SK-N-SH (cell line): Measurements from ENCODE around the gene MAGI3. TPM values are rescaled to one million over a fixed set of nuclear protein-coding genes. Genes with fewer than 3 reads are reported as not detected.
A peak's percentile ranks its signal among the peaks of the same experiment; 100 is the strongest.

ENCODE experiments used
- CTCF ChIA-PET: fragments of 300-600, 350-600 bp; formaldehyde crosslinking; extraction: SDS; loops from one replicate; lab custom pipeline; 2021; lab: Yijun Ruan, JAX
- POLR2A ChIA-PET: fragments of 350-600 bp; sonication (Branson Sonifier 250); formaldehyde crosslinking; extraction: SDS; loops from one replicate; lab custom pipeline; 2020; ENCODE audit warnings: antibody characterized with exemption, inconsistent platforms; lab: Yijun Ruan, JAX
- DNase-seq: peaks from one replicate; pipeline ENCODE4 v3.0.0; 2012
- H2AFZ ChIP-seq: fragments of 200-600 bp; sonication (generic); 2 replicates; pipeline ENCODE4 v1.8.1; 2016; ENCODE audit warnings: antibody characterized with exemption, mild to moderate bottlenecking, low read depth
- H3F3A ChIP-seq: fragments of 200-600 bp; sonication (generic); replicated peaks from 2 replicates; pipeline ENCODE3; 2016; ENCODE audit warnings: antibody characterized with exemption, mild to moderate bottlenecking; ENCODE audit not compliant: insufficient read depth
- H3K27ac ChIP-seq, 2 experiments: fragments of 200-500 bp in 1 of 2; fragments of 200-600 bp in 1 of 2; sonication (Bioruptor generic) in 1 of 2; sonication (generic), shearing (Covaris generic) in 1 of 2; 2 replicates each; pipeline versions ENCODE4 v1.5.1 to v1.6.1; 2014 to 2016; ENCODE audit warnings: low read depth in 2 of 2, inconsistent platforms in 1 of 2, low read length in 1 of 2, mild to moderate bottlenecking in 1 of 2, mixed read lengths in 1 of 2
- H3K27me3 ChIP-seq: fragments of 200-600 bp; sonication (generic), shearing (Covaris generic); 2 replicates; pipeline ENCODE4 v1.6.1; 2016; ENCODE audit warnings: mixed run types; ENCODE audit not compliant: insufficient read depth
- H3K36me3 ChIP-seq, 2 experiments: fragments of 200-500 bp in 1 of 2; fragments of 200-600 bp in 1 of 2; sonication (Bioruptor generic) in 1 of 2; sonication (generic) in 1 of 2; replicated peaks in 1 of 2; 2 replicates each; pipeline versions ENCODE3 to v1.5.1; 2014 to 2016; ENCODE audit warnings: low read length in 1 of 2, mild to moderate bottlenecking in 1 of 2; ENCODE audit not compliant: insufficient read depth in 2 of 2, control insufficient read depth in 1 of 2
- H3K4me1 ChIP-seq, 2 experiments: fragments of 200-500 bp in 1 of 2; fragments of 200-600 bp in 1 of 2; sonication (Bioruptor generic) in 1 of 2; sonication (generic), shearing (Covaris generic) in 1 of 2; 2 replicates each; pipeline versions ENCODE4 v1.5.1 to v1.6.1; 2014 to 2016; ENCODE audit warnings: low read depth in 1 of 2, low read length in 1 of 2, mixed run types in 1 of 2; ENCODE audit not compliant: insufficient read depth in 2 of 2, control insufficient read depth in 1 of 2
- H3K4me2 ChIP-seq: fragments of 200-600 bp; sonication (generic), shearing (Covaris generic); 2 replicates; pipeline ENCODE4 v1.6.1; 2017; ENCODE audit warnings: mixed run types
- H3K4me3 ChIP-seq, 2 experiments: fragments of 200-500 bp in 1 of 2; fragments of 200-600 bp in 1 of 2; sonication (Bioruptor generic) in 1 of 2; sonication (generic), shearing (Covaris generic) in 1 of 2; 2 replicates each; pipeline versions ENCODE4 v1.5.1 to v1.8.1; 2014 to 2016; ENCODE audit warnings: low read depth in 2 of 2, inconsistent platforms in 1 of 2, low read length in 1 of 2, mild to moderate bottlenecking in 1 of 2, mixed read lengths in 1 of 2, moderate library complexity in 1 of 2
- H3K79me2 ChIP-seq: fragments of 200-600 bp; sonication (generic); 2 replicates; pipeline ENCODE4 v1.8.1; 2017; ENCODE audit warnings: mild to moderate bottlenecking; ENCODE audit not compliant: insufficient read depth
- H3K9ac ChIP-seq: fragments of 200-600 bp; sonication (generic); 2 replicates; pipeline ENCODE4 v1.6.1; 2017; ENCODE audit warnings: mixed run types
- H3K9me2 ChIP-seq: fragments of 200-600 bp; sonication (generic); 2 replicates; pipeline ENCODE4 v1.6.1; 2017; ENCODE audit warnings: mixed run types
- H3K9me3 ChIP-seq: fragments of 200-600 bp; sonication (generic); 2 replicates; pipeline ENCODE4 v1.6.1; 2017; ENCODE audit warnings: mixed run types, mild to moderate bottlenecking, moderate library complexity
- H4K20me1 ChIP-seq: fragments of 200-600 bp; sonication (generic); 2 replicates; pipeline ENCODE4 v1.6.1; 2017; ENCODE audit warnings: mild to moderate bottlenecking, mixed run types; ENCODE audit not compliant: insufficient read depth
- ELF1 ChIP-seq: IDR thresholded peaks from 2 replicates; pipeline ENCODE4 v1.4.0; 2012
- EZH2phosphoT487 ChIP-seq: fragments of 200-600 bp; sonication (generic); IDR thresholded peaks from 2 replicates; pipeline ENCODE4 v1.6.1; 2017; ENCODE audit warnings: low read depth, mixed run types, mild to moderate bottlenecking, antibody characterized with exemption, moderate library complexity, borderline replicate concordance
- FOXM1 ChIP-seq: IDR thresholded peaks from 2 replicates; pipeline ENCODE4 v1.4.0; 2012; ENCODE audit warnings: low read depth, mild to moderate bottlenecking
- GATA2 ChIP-seq: sonication (generic); formaldehyde crosslinking; IDR thresholded peaks from 2 replicates; pipeline ENCODE4 v1.5.0; 2020; ENCODE audit warnings: mild to moderate bottlenecking, missing genetic modification reagents
- MAX ChIP-seq: IDR thresholded peaks from 2 replicates; pipeline ENCODE4 v1.4.0; 2012; ENCODE audit warnings: low read depth
- NFIC ChIP-seq: IDR thresholded peaks from 2 replicates; pipeline ENCODE4 v1.4.0; 2012; ENCODE audit warnings: borderline replicate concordance
- NRF1 ChIP-seq: IDR thresholded peaks from 2 replicates; pipeline ENCODE4 v1.6.1; 2012; ENCODE audit warnings: low read depth, mild to moderate bottlenecking, low read length
- PBX3 ChIP-seq: IDR thresholded peaks from 2 replicates; pipeline ENCODE4; 2012
- RCOR1 ChIP-seq: fragments of 150-350 bp; IDR thresholded peaks from 2 replicates; pipeline ENCODE4 v1.6.1; 2017; ENCODE audit warnings: antibody characterized with exemption, low read length
- RFX5 ChIP-seq: IDR thresholded peaks from 2 replicates; pipeline ENCODE4 v1.6.1; 2012; ENCODE audit warnings: mild to moderate bottlenecking, improper control_type of control experiment, low read length
- TCF12 ChIP-seq: IDR thresholded peaks from 2 replicates; pipeline ENCODE4 v1.4.0; 2012
- TEAD4 ChIP-seq: IDR thresholded peaks from 2 replicates; pipeline ENCODE4 v1.4.0; 2012; ENCODE audit warnings: mild to moderate bottlenecking, borderline replicate concordance; ENCODE audit not compliant: insufficient read depth
- USF1 ChIP-seq: IDR thresholded peaks from 2 replicates; pipeline ENCODE4 v1.4.0; 2012; ENCODE audit warnings: low read depth, borderline replicate concordance
- YY1 ChIP-seq: IDR thresholded peaks from 2 replicates; pipeline ENCODE4 v1.4.0; 2012; ENCODE audit warnings: low read depth, mild to moderate bottlenecking
- WGBS: methylation state at CpG from one replicate; pipeline ENCODE4 v1.1.6; 2017; ENCODE audit warnings: low lambda C conversion rate; 5-methylcytosine and 5-hydroxymethylcytosine counted together
- polyA plus RNA-seq, 3 experiments: library from polyadenylated mRNA; depleted of rRNA; stranded (reverse); fragments of >200 nt; gene quantifications; 2 replicates each; pipeline ENCODE4 v1.2.3, GENCODE V29; 2012

The MAGI3 gene
- polyA plus RNA-seq, 1 of the 3 experiments (the other 2 are of a cell fraction) = 2.9 TPM

GRCh38 chr1:113678159-113678469 lies 287.8 kb downstream of the MAGI3 start:
- Histone ChIP-seq H3K36me3 (peaks cover 27 to 41% of the 10 kb centered on the region in 2 experiments), H3K4me1 (peaks cover 12 to 19% of the 10 kb centered on the region in 2 experiments; a peak in 3 of 4 replicates), H3K9me2 (no peaks in the 10 kb centered on the region), H3K9ac (no peak overlapping the region), H2AFZ (no peak overlapping the region), H3K4me3 (no peak overlapping the region; a peak in 1 of 4 replicates), H3F3A (peaks cover 30% of the 10 kb centered on the region), H4K20me1 (no peaks in the 10 kb centered on the region), H3K79me2 (no peaks in the 10 kb centered on the region), H3K27me3 (no peaks in the 10 kb centered on the region), H3K27ac (no peak overlapping the region; a peak in 2 of 4 replicates), H3K9me3 (no peaks in the 10 kb centered on the region), H3K4me2 (no peak overlapping the region)
- CTCF ChIA-PET = interaction anchor here (1.5 to 5.5 kb wide), 4 partner anchors 9 to 605 kb away, joined by 3 to 32 read pairs (median 6); partner anchors contain the start of gene LRIG2
- TF ChIP-seq RFX5 (no peak), TCF12 (no peak), MAX (no peak), YY1 (no peak), TEAD4 (no peak), EZH2phosphoT487 (no peak), ELF1 (no peak), NRF1 (no peak), PBX3 (no peak), USF1 (no peak)
- POLR2A ChIA-PET = no interaction called here
- no peak for DNase-seq

GRCh38 chr1:113681596-113682337 lies 291.5 kb downstream of the MAGI3 start:
- no peaks in the 10 kb centered on the region for H3K27me3 ChIP-seq
- H3K36me3 ChIP-seq = peaks cover 29 to 57% of the 10 kb centered on the region in 2 experiments
- no peaks in the 10 kb centered on the region for H4K20me1 ChIP-seq
- ChIA-PET POLR2A (no interaction called here), CTCF (interaction anchor here (0.6 to 4.0 kb wide), 6 partner anchors 9 to 609 kb away, joined by 3 to 14 read pairs (median 4); partner anchors contain the start of genes LRIG2 and PHTF1)
- 95% methylated on average over 7 of the region's 7 CpGs for WGBS
- H3K4me1 ChIP-seq = peaks cover 3 to 20% of the 10 kb centered on the region in 2 experiments; a peak in 2 of 4 replicates
- H3K9ac ChIP-seq = no peak overlapping the region
- no peaks in the 10 kb centered on the region for H3K9me3 ChIP-seq
- H3K79me2 ChIP-seq = no peaks in the 10 kb centered on the region
- H3K27ac ChIP-seq = peak overlapping the region in 1 of 2 experiments; percentile 34; a peak in 1 of 4 replicates
- no peak overlapping the region for H2AFZ ChIP-seq
- no peak for DNase-seq
- H3K4me3 ChIP-seq = no peak overlapping the region
- TF ChIP-seq RCOR1 (no peak), NFIC (no peak), FOXM1 (no peak), ELF1 (no peak), GATA2 (no peak)
- TF ChIP-seq, all 33 proteins: peak for 0
- H3F3A ChIP-seq = peaks cover 29% of the 10 kb centered on the region
- H3K4me2 ChIP-seq = no peak overlapping the region
- no peaks in the 10 kb centered on the region for H3K9me2 ChIP-seq
